Stimulated activated CD8-positive, alpha-beta memory T cell treated with anti-CD3 and anti-CD28 coated beads, Interleukin-2, amount 100 ng/mL, for 48 hours (primary cell): ENCODE data around the gene SERPINE3.

Experiments
- DNase-seq, 2 donors: peaks; one replicate each; pipeline ENCODE4 v3.0.0-alpha.2; 2020; ENCODE audit warnings: low read depth in 2 of 2

The SERPINE3 gene

DNA sequence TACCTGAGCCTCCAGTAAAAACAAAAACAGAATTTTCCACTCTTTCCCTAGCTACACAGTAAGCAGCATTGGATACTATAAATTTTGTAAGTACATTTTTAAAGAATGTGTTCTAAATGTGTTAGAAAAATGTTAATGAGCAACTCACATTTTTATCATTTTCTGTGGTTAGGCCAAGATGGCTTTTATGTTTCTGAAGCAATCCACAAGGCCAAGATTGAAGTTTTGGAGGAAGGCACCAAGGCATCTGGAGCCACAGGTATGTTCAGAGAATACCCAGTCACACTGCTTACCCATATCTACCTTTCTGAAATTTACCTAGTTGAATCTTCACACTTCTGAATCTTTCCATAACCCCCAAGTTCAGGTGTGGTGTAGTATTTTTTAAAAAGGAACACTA is 21.6 kb downstream of the SERPINE3 start:
- no peak for DNase-seq

DNA sequence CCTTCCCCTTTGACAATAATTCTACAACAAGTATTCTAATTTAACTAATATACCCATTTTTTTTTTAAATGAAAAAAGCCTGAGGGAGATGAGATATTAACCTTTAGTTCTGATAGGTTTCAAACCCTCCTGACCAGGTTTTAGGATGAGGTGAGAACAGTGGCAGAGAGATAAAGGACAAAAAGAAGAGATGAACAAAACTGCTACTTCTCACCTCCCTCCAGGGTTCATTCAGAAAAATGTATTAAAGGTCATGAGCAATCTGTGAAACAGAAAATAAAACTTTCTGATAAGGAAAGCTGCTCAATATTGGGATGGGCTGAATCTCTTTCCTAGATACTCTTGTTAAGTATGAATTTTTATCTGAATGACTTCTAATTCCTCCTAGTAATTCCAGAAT is 24.1 kb downstream of the SERPINE3 start:
- DNase-seq = no peak

DNA sequence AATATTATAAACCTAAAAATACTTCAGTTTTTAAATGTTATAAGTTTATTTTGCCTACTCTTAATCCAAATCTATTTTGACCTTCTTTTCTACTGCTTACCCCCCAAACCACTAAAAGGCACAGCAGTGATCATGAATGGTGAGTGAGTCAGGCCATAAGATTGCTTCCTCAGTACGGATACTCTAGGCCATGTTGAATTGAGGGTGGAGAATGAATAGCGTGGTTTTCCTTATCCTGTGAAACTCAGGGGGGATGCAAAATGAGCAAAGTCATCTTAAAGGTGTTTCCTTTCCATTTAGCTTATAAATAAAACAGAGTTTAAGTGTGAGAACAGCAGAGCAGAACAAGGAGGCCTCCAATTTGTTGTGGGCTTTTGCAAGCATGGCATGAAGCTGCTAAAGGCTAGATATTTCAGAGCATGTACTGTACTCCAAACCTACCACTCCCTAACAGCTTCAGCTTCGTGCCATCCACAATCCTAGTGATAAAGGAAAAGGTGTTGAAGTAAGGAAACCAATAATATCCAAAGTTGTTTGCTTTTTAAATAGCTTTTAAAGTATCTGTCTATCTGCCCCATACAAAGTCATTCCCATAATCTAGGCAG is 25.0 kb downstream of the SERPINE3 start:
- no peak for DNase-seq

DNA sequence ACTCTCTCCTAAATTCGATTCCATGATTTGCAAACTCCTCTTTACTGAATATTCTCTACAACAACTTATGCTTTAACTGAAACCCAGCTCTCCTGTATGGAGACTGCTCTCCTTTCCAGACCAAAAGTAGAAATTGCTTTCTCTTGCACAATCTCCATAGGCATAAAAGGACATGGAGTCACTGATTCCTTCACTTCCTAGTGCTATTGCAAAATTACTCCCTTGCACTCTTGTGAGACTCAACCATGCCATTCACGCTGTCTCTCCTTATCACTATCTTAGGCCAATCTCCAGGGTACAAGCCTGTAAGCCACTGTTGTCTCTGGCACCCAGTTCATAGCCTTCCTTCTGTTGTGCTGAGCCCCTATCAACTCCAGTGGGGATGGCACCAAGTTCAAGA is 30.6 kb downstream of the SERPINE3 start:
- no peak for DNase-seq

DNA sequence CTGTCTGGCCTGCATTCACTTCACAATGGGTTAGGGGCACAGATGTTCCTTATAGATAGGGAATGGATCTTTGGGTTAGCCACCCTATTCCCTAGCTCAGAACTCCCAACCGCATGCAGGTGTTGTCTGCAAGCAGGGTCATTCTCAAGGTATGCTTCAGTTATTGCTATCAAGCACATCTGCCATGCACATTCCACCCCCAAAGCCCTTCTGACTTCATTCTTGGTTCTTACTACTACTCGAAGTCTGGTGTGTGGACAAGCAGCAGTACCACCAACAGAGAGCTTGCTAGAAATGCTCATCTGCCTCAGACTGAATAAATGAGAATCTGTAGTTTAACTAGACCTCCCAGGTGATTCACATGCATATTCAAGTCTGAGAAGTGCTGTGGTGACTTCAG is 31.3 kb downstream of the SERPINE3 start:
- no peak for DNase-seq

DNA sequence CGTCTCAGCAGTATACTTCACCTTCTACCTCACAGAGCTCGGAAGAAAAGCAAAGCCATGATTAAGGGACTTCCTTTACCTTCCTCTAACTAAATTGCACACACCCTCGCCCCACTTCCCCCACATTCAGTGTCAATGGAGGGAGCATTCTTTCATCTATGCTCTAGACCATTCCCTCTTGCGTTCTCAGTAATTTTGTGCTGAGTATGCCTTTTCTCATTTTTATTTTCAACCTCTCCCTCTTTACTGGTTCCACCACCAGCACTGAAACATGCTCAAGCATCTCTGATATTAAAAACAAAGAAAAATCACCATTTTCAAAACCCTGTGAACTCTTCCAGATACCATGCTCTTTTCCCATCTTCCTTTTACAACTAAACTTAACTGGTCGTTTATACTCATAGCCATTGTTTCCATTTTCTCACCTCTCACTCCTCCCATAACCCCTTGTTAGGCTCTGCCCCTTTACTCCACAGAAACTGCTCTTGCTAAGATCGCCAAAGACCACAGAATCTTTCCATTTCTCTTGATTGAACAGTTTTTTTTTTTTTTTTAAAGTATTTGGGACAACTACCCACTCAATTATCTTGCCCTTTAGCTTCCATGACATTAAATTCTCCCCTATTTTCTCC is 32.4 kb downstream of the SERPINE3 start:
- no peak for DNase-seq

DNA sequence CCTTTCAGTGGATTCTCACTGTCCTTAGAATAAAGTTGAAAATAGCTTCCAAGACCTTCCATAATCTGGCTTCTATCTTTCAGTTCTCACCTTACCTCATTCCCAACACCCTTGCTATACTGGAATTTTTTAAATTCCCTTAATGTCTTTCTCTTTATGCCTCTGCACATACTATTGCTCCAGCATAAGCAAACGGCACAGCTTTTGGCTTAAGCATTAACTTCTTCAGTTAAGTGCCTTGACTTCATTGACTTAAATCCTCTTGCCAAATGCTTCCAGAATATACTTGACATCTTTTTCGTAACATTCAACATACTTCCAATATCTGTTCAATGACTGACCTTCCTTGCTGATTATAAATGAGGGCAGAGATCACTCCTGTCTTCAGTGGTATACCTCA is 34.0 kb downstream of the SERPINE3 start:
- DNase-seq = no peak

DNA sequence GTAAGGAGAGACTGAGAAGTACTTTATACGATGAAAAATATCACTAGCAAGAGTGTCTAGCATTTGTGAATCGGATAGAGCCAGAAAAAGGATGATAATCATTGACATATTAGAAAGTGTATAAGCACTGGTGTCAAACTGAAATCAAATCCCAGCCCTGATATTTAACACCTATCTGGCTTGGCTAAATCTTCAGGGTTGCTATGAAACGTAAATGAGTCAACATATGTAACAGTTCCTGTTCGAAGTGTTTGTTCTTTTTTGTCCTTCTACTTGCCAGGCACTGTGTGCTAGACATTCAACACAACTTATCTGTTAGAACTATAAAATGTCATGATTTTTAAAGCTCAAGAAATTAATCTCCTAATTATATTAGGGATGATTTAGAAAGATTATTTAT is 40.8 kb downstream of the SERPINE3 start:
- DNase-seq = no peak

DNA sequence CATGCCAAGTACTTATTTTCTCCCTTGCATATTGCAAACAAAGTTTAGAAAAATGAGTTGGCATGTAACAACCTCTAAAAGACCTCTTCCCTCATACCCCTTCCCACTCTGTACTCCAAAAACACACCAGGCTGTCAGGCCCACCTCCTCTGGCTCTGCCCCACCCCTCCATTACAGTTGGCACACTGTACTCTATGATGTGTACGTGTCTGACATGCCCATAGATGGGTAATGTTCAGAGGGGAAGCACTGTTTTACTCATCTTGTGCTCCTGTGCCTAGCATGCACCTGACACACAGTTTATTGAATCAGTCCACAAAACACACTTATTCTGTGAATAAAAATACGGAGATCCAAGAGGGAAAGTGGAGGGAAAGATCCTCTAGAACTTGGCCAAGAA is 45.6 kb downstream of the SERPINE3 start:
- no peak for DNase-seq

DNA sequence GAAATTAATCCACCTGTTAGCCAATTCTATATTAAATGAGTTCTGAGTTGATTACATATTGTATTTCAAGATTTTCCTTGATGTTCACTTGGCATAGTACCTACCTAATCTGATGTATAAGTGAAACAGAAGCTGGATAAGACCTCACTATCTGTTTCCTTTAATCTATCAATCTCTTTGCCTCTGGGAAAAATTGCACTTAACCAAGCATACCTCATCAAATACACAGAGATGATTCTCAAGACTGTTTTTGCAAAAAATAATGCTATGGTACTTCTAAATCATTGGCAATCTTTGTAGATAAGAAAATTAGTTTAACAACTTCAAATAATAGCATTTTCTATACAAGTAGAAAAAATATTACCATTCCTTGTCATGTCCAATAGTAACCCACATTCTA is 55.2 kb downstream of the SERPINE3 start:
- no peak for DNase-seq

DNA sequence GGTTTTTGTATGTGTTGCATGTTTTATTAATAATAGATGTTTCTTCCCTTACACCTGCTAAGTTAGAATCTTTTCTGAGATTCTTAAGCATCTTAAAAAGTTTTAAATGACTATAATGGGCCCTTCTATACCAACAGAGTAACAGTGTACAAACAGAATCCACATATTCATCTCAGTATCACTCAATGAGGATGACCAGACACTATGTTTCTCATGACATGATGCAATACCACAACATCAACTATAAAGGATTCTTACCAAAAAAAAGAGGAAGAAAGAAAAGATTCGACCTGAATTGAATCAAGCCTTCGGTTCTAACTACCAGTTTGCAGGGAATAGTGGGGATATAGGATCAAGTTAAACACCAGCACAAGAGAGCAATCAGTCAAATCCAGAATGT is 56.9 kb downstream of the SERPINE3 start:
- DNase-seq = no peak

DNA sequence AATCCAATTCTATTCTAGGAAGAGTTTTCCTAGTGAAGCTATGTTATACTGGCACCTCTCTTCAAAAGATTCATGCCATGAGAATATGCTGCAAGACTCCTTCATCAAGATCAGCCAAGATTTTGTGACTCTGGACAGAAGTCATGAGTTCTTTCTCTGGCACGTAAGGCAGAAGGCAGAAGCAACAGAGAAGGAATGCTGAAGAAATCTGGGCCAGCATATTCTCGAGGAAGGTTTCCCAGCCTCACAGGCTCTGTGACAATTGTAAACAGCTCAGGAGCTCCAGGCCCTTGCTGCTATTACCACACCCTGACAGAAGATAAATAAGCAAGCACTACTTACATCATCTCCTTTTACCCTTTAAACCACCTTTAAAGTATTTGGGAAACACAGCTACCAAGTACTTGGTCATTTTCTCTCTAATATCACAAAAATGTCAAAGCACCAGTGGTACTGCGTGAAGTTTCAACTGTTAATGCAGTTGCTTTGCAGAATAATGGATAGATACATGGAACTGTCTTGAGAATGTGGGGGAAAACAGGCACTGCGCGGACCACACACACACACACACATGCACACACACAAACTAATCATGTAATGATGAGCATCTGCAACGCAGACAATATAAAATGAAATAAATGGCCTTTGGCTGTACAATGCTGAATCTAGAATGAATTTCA is 57.9 kb downstream of the SERPINE3 start:
- no peak for DNase-seq

DNA sequence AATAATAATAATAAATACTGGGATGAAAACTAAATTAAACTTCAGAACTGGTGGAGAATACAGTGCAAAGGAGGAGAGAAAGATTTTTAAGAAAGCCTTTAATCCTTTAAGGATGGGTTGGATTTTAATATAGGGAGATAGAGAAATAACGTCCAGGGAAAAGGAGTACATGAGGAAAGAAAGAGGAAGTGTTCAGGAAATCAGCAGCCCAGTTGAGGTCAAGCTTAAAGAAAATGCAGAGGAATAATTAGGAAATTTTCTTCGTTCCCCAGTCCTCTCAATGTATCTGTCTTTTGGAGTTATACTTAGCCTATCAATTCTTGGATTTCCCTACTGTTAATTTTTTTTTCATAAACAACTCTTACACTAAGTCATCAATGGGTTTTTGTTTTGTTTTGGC is 65.7 kb downstream of the SERPINE3 start:
- no peak for DNase-seq

DNA sequence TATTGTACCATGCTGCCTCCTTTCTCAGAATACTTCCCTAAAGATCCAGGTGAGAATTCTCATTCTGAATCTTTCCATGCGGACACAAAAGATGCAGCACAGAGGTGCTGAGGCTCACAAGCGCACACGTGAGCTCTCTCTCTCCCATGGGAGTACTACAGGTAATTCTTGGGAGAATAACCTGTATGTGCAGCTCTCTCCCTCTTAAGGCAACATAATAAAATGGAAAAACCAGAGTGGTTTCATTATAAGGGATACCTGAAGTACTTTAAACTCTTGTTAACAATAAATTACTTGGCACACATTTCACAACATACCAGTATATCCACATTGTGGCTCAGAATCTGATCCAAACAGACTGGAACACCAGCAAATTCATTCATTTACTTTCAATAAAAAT is 72.9 kb downstream of the SERPINE3 start:
- no peak for DNase-seq
